ENCODE results near the gene CEMIP.

Gene CEMIP

GRCh38 chr15:80854104-80854503 lies 74.9 kb downstream of the CEMIP start:
- no peak for DNase-seq

- DNase-seq = no peak
Measured at GRCh38 chr15:80855206-80855605, 76.0 kb downstream of the CEMIP start.

GRCh38 chr15:80856400-80856799 lies 77.2 kb downstream of the CEMIP start:
- no peak for DNase-seq

GRCh38 chr15:80856809-80857377 lies 77.7 kb downstream of the CEMIP start:
- no peak for DNase-seq

GRCh38 chr15:80861731-80862170 lies 82.6 kb downstream of the CEMIP start:
- no peak for DNase-seq

- no peak for DNase-seq
Measured at GRCh38 chr15:80864666-80865065, 85.5 kb downstream of the CEMIP start.

- DNase-seq = no peak
Measured at GRCh38 chr15:80866936-80867335, 87.8 kb downstream of the CEMIP start.

GRCh38 chr15:80870366-80870765 lies 91.2 kb downstream of the CEMIP start:
- no peak for DNase-seq

- no peak for DNase-seq
Measured at GRCh38 chr15:80870893-80871292, 91.7 kb downstream of the CEMIP start.

- DNase-seq = no peak
Measured at GRCh38 chr15:80871858-80872257, 92.7 kb downstream of the CEMIP start.

- no peak for DNase-seq
Measured at GRCh38 chr15:80873366-80873952, 94.3 kb downstream of the CEMIP start.

- DNase-seq = no peak
Measured at GRCh38 chr15:80875568-80876347, 96.6 kb downstream of the CEMIP start.

- no peak for DNase-seq
Measured at GRCh38 chr15:80876348-80876674, 97.1 kb downstream of the CEMIP start.

- DNase-seq = no peak
Measured at GRCh38 chr15:80878242-80878866, 99.2 kb downstream of the CEMIP start.

GRCh38 chr15:80878867-80879250 lies 99.7 kb downstream of the CEMIP start:
- no peak for DNase-seq

- no peak for DNase-seq
Measured at GRCh38 chr15:80880086-80880485, 100.9 kb downstream of the CEMIP start.

GRCh38 chr15:80883641-80884040 lies 104.5 kb downstream of the CEMIP start:
- no peak for DNase-seq

- no peak for DNase-seq
Measured at GRCh38 chr15:80885016-80885579, 105.9 kb downstream of the CEMIP start.

GRCh38 chr15:80887148-80887547 lies 108.0 kb downstream of the CEMIP start:
- DNase-seq = no peak

- DNase-seq = no peak
Measured at GRCh38 chr15:80888846-80889245, 109.7 kb downstream of the CEMIP start.

GRCh38 chr15:80890341-80891005 lies 111.3 kb downstream of the CEMIP start:
- DNase-seq = no peak

- DNase-seq = no peak
Measured at GRCh38 chr15:80891006-80891405, 111.8 kb downstream of the CEMIP start.

GRCh38 chr15:80892414-80892813 lies 113.2 kb downstream of the CEMIP start:
- no peak for DNase-seq

Measured in CD4-positive, alpha-beta T cell treated with Interleukin-17A for 1 hour (primary cell).